HepG2 (cell line): ENCODE data around the gene MYD88. TPM values are rescaled to one million over a fixed set of nuclear protein-coding genes. Genes with fewer than 3 reads are reported as not detected.

Experiments
- ATAC-seq: fragments of 200-7000 bp; cut with Tn5 transposase; 3 replicates; pipeline ENCODE4 v1.9.1; 2020; ENCODE audit warnings: mild to moderate bottlenecking, moderate library complexity
- BruUV-seq: library from RNA; stranded (reverse); fragments of 400-500 nt; replicated peaks from 2 replicates; lab custom pipeline; 2021; lab: Mats Ljungman, UMichigan
- CTCF ChIA-PET: fragments of 300-600 bp; formaldehyde crosslinking; extraction: SDS; loops from one replicate; lab custom pipeline; 2021; ENCODE audit warnings: low total read pairs, inconsistent platforms, low intra/inter-chr PET ratio; lab: Yijun Ruan, JAX
- POLR2A ChIA-PET: fragments of 350-600 bp; sonication (Branson Sonifier 250); formaldehyde crosslinking; loops from one replicate; lab custom pipeline; 2020; ENCODE audit warnings: antibody characterized with exemption, inconsistent platforms; lab: Yijun Ruan, JAX
- DNase-seq: peaks from one replicate; pipeline ENCODE4 v3.0.0-alpha.2; 2015; ENCODE audit warnings: low spot score
- FAIRE-seq: peaks from 3 replicates; lab custom pipeline; 2011; peaks lifted over from hg19 to GRCh38; lab: Jason Lieb, UNC
- H2AFZ ChIP-seq: one replicate; pipeline ENCODE4 v1.6.1; 2011; ENCODE audit warnings: low read length, inconsistent platforms
- H3K27ac ChIP-seq: fragments of 300-600 bp; 3 replicates; pipeline ENCODE4 v1.8.0; 2011; ENCODE audit warnings: mixed run types, mild to moderate bottlenecking, mixed read lengths, low read length, inconsistent platforms; ENCODE audit not compliant: insufficient read depth; ENCODE audit errors: extremely low read length
- H3K27me3 ChIP-seq, 2 experiments: fragments of 200-600 bp in 1 of 2; 2 replicates in 1 of 2; 3 replicates in 1 of 2; pipeline versions ENCODE4 v1.6.0 to v1.8.0; 2011; ENCODE audit warnings: low read length in 2 of 2, mild to moderate bottlenecking in 2 of 2, moderate library complexity in 2 of 2, inconsistent platforms in 1 of 2; ENCODE audit not compliant: insufficient read depth in 2 of 2, control insufficient read depth in 1 of 2
- H3K36me3 ChIP-seq, 2 experiments: fragments of 200-600 bp in 1 of 2; replicated peaks in 1 of 2; 2 replicates in 1 of 2; 3 replicates in 1 of 2; pipeline versions ENCODE4 v1.5.1 to v1.8.0; 2011; ENCODE audit warnings: low read length in 2 of 2, inconsistent platforms in 1 of 2; ENCODE audit not compliant: insufficient read depth in 2 of 2, control insufficient read depth in 1 of 2
- H3K4me1 ChIP-seq: 2 replicates; pipeline ENCODE4 v1.5.1; 2012; ENCODE audit warnings: low read length, inconsistent platforms; ENCODE audit not compliant: insufficient read depth
- H3K4me2 ChIP-seq: 2 replicates; pipeline ENCODE4 v1.6.0; 2011; ENCODE audit warnings: low read depth, low read length, inconsistent platforms
- H3K4me3 ChIP-seq, 3 experiments: fragments of 200-600 bp in 1 of 3; sonication (generic), shearing (Covaris generic) in 1 of 3; replicated peaks in 1 of 3; 2 replicates each; pipeline ENCODE4 v1.5.1; 2011 to 2016; ENCODE audit warnings: low read length in 3 of 3, inconsistent platforms in 2 of 3, low read depth in 2 of 3, mild to moderate bottlenecking in 2 of 3, control low read depth in 1 of 3, mixed read lengths in 1 of 3; ENCODE audit not compliant: insufficient read depth in 1 of 3
- H3K79me2 ChIP-seq: one replicate; pipeline ENCODE4 v1.6.1; 2011; ENCODE audit warnings: low read length, inconsistent platforms; ENCODE audit not compliant: insufficient read depth
- H3K9ac ChIP-seq: 2 replicates; pipeline ENCODE4 v1.6.0; 2011; ENCODE audit warnings: mild to moderate bottlenecking, low read depth, low read length, inconsistent platforms; ENCODE audit not compliant: insufficient read depth
- H3K9me3 ChIP-seq: 2 replicates; pipeline ENCODE4 v1.5.1; 2012; ENCODE audit warnings: mild to moderate bottlenecking, low read length
- H4K20me1 ChIP-seq: 2 replicates; pipeline ENCODE4 v1.6.0; 2011; ENCODE audit warnings: inconsistent platforms, mild to moderate bottlenecking, low read length, moderate library complexity; ENCODE audit not compliant: insufficient read depth
- CBX1 ChIP-seq: IDR thresholded peaks from one replicate; pipeline ENCODE4 v1.6.1; 2016; ENCODE audit warnings: antibody characterized with exemption, low read depth
- CENPT ChIP-seq: sonication (generic); formaldehyde crosslinking; IDR thresholded peaks from 2 replicates; pipeline ENCODE4 v1.8.0; 2022; ENCODE audit warnings: low read depth, mild to moderate bottlenecking, moderate library complexity, missing genetic modification reagents
- DBP ChIP-seq: sonication (generic); formaldehyde crosslinking; IDR thresholded peaks from 2 replicates; pipeline ENCODE4 v1.4.0; 2020; ENCODE audit warnings: missing genetic modification reagents; ENCODE audit errors: not compliant biosample characterization
- GMEB1 ChIP-seq: sonication (generic); formaldehyde crosslinking; IDR thresholded peaks from 2 replicates; pipeline ENCODE4 v1.5.1; 2020; ENCODE audit warnings: missing genetic modification reagents, mild to moderate bottlenecking, borderline replicate concordance
- GMEB2 ChIP-seq: IDR thresholded peaks from 2 replicates; pipeline ENCODE4 v1.6.1; 2016; ENCODE audit warnings: missing biosample characterization, missing genetic modification reagents, low read depth
- IKZF4 ChIP-seq: sonication (generic); formaldehyde crosslinking; IDR thresholded peaks from 2 replicates; pipeline ENCODE4 v1.5.1; 2020; ENCODE audit warnings: borderline replicate concordance, mild to moderate bottlenecking, low read depth, missing genetic modification reagents; ENCODE audit errors: not compliant biosample characterization
- STAT6 ChIP-seq: sonication (generic); formaldehyde crosslinking; IDR thresholded peaks from 2 replicates; pipeline ENCODE4 v1.4.0; 2020; ENCODE audit warnings: missing genetic modification reagents, mild to moderate bottlenecking, borderline replicate concordance
- YEATS4 ChIP-seq: sonication (generic); formaldehyde crosslinking; IDR thresholded peaks from 2 replicates; pipeline ENCODE4 v1.4.0; 2020; ENCODE audit warnings: missing genetic modification reagents, borderline replicate concordance
- ZFY ChIP-seq: sonication (generic); formaldehyde crosslinking; IDR thresholded peaks from 2 replicates; pipeline ENCODE4 v1.4.0; 2020; ENCODE audit warnings: missing genetic modification reagents
- ZNF619 ChIP-seq: sonication (generic); formaldehyde crosslinking; IDR thresholded peaks from 2 replicates; pipeline ENCODE4 v1.4.0; 2020; ENCODE audit warnings: mild to moderate bottlenecking, missing genetic modification reagents
- ZNF788 ChIP-seq: sonication (generic); formaldehyde crosslinking; IDR thresholded peaks from 2 replicates; pipeline ENCODE4 v1.5.0; 2020; ENCODE audit warnings: mild to moderate bottlenecking, missing genetic modification reagents, borderline replicate concordance
- WGBS: methylation state at CpG from one replicate; pipeline ENCODE4 v1.1.6; 2017; ENCODE audit warnings: low lambda C conversion rate; 5-methylcytosine and 5-hydroxymethylcytosine counted together
- in situ Hi-C: cut with HindIII; loops from 2 replicates; pipeline ENCODE4 v1.10.0; 2017; ENCODE audit warnings: low pct_unique_long_range_greater_than_20kb; ENCODE audit not compliant: extremely low pct_ligation_motif_present
- intact Hi-C: fragments of 100-400 bp; cut with micrococcal nuclease; formaldehyde crosslinking; loops from one replicate; pipeline ENCODE4 v1.10.0; 2022; ENCODE audit not compliant: unreplicated experiment
- polyA plus RNA-seq, 8 experiments: library from polyadenylated mRNA; depleted of rRNA in 3 of 8; stranded (reverse) in 7 of 8; unstranded in 1 of 8; fragments of >200 nt; fragmentation: Illumina TruSeq in 4 of 8; extraction: Trizol in 4 of 8; gene quantifications; 2 replicates each; pipeline versions ENCODE4 v1.2.1 to v1.2.3, GENCODE V29; 2011 to 2016; ENCODE audit warnings: low read depth in 4 of 8, missing spikeins in 1 of 8, mixed read lengths in 1 of 8; ENCODE audit not compliant: insufficient read depth in 1 of 8
- total RNA-seq, 5 experiments: library from RNA; depleted of rRNA; stranded (reverse); fragments of >200 nt; fragmentation: Illumina TruSeq; extraction: Trizol; gene quantifications; 2 replicates each; pipeline ENCODE4 v1.2.3, GENCODE V29; 2016; ENCODE audit warnings: low read depth in 1 of 5
- TF ChIP-seq, protein P1 (sequence below): IDR thresholded peaks from 2 replicates; pipeline ENCODE4 v1.6.1; 2016; ENCODE audit warnings: mild to moderate bottlenecking, missing biosample characterization, missing genetic modification reagents
- TF ChIP-seq, protein P2 (sequence below): sonication (generic); formaldehyde crosslinking; IDR thresholded peaks from 2 replicates; pipeline ENCODE4 v1.5.0; 2020; ENCODE audit warnings: missing genetic modification reagents

Gene MYD88
- total and polyA plus RNA-seq, 2 of the 13 experiments (the other 11 are each of a cell fraction or from before 2014, with no cell fraction given): 7.6 to 32.7 TPM

DNA sequence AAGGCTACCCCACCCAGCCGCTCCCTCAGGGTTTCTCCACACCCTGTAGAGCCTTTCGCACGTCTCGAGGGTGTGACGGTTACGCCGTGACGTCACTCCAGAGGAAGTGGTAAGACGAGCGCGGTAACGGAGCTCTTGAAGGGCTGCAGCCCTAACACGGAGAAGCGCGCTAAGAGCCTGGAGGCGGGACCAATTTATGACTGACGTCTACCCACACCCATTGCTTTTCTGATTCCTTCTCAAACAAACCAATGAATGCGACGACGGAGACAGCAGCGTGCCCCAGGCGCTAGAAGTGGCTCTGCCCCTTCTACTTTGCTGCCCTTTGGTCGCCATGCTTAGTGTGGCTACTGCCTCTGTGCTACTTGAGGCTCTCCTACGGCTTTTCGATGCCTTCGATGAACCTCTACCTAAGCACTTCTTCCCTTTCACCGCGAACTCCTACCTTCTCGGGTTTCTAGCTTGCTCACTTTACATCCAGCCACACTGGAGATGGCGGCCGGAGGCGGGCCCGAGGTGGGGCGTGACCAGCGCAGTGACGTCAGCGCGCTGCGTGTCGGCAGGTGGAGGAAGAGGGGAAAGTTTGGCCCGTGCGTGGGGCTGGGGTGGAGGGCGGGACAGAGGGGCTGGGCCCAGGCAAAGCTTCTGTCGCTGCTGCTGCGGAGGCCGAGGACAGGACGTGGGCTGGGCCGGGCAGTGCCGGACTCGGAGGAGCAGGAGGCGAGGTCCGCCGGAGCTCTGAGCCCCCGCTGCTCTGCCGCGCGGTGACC is 26.7 kb downstream of the MYD88 start, which contains the start of gene OXSR1:
Gene OXSR1 (plus strand): TSS at position 586 of the 770 bp plus-strand sequence. CDS start 340 bp downstream, outside the sequence.
- under 1% methylated on average over 35 of the region's 57 CpGs for WGBS
- Histone ChIP-seq H3K4me3 (peak within 1 kb of the TSS; percentile 86 to 97 (median 90)), H4K20me1 (peaks cover 13% of the 10 kb centered on the region), H3K4me1 (peaks cover 48% of the 10 kb centered on the region), H3K79me2 (peaks cover 43% of the 10 kb centered on the region), H3K9me3 (no peaks in the 10 kb centered on the region), H3K4me2 (peak within 1 kb of the TSS; percentile 86), H3K9ac (peak within 1 kb of the TSS; percentile 87), H3K27me3 (no peaks in the 10 kb centered on the region; a peak in 1 of 5 replicates), H3K27ac (peak within 1 kb of the TSS; percentile 96), H3K36me3 (no peaks in the 10 kb centered on the region), H2AFZ (peak within 1 kb of the TSS; percentile 94)
- ChIA-PET POLR2A (interaction anchor here (0.6 to 5.1 kb wide), 18 partner anchors 11 to 1172 kb away, joined by 3 to 179 read pairs (median 4); partner anchors contain the start of genes ACAA1, ACVR2B, EPM2AIP1 and EXOG), CTCF (no interaction called here)
- intact Hi-C loops (loop anchor here (2.0 kb wide), 1 partner anchor 26 kb away; the partner anchor contains the start of gene MYD88), in situ Hi-C loops (no loop called here)
- DNase-seq: peak; percentile 99
- peak; percentile 93 for ATAC-seq
- peak; percentile 87 for FAIRE-seq
- no TSS peak for BruUV-seq
- TF ChIP-seq CENPT (CRISPR knock-in tag) (no peak), ZNF619 (0 out of 2 replicates have a peak, but pooled peaks have one; percentile 34), YEATS4 (CRISPR knock-in tag) (peak; percentile 78; the same call in 1 of the 2 replicates), STAT6 (CRISPR knock-in tag) (peak; percentile 68), ZFY (CRISPR knock-in tag) (peak; percentile 81), GMEB1 (CRISPR knock-in tag) (peak; percentile 99), DBP (CRISPR knock-in tag) (no peak), IKZF4 (CRISPR knock-in tag) (no peak), GMEB2 (peak; percentile 93), ZNF788 (CRISPR knock-in tag) (peak; percentile 34; the same call in 1 of the 2 replicates), CBX1 (peak; percentile 8)
- TF ChIP-seq, protein P1, sequence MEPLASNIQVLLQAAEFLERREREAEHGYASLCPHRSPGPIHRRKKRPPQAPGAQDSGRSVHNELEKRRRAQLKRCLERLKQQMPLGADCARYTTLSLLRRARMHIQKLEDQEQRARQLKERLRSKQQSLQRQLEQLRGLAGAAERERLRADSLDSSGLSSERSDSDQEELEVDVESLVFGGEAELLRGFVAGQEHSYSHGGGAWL: peak; percentile 91
- TF ChIP-seq, protein P2, sequence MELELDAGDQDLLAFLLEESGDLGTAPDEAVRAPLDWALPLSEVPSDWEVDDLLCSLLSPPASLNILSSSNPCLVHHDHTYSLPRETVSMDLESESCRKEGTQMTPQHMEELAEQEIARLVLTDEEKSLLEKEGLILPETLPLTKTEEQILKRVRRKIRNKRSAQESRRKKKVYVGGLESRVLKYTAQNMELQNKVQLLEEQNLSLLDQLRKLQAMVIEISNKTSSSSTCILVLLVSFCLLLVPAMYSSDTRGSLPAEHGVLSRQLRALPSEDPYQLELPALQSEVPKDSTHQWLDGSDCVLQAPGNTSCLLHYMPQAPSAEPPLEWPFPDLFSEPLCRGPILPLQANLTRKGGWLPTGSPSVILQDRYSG: no peak
